HFF-Myc (cell line): Measurements from ENCODE around the gene GRAMD1B.

Source experiments
- DNase-seq: peaks from one replicate; pipeline ENCODE4 v3.0.0-alpha.2; 2011; ENCODE audit warnings: low read depth; ENCODE audit errors: extremely low read depth
- H3K4me3 ChIP-seq: replicated peaks from 2 replicates; pipeline ENCODE4 v1.5.1; 2011; ENCODE audit warnings: low read depth, mild to moderate bottlenecking, control low read depth, low read length
- CTCF ChIP-seq: IDR thresholded peaks from 2 replicates; pipeline ENCODE4 v1.5.1; 2012; ENCODE audit warnings: mild to moderate bottlenecking, low read depth, low read length, control low read depth; ENCODE audit errors: missing control alignments

GRAMD1B gene

GRCh38 chr11:123580557-123581275 is 150.6 kb downstream of the GRAMD1B start:
- peak; percentile 94 for TF ChIP-seq CTCF
- DNase-seq: no peak
- no peak overlapping the region for H3K4me3 ChIP-seq

GRCh38 chr11:123581651-123582399 is 151.8 kb downstream of the GRAMD1B start:
- H3K4me3 ChIP-seq: no peak overlapping the region
- no peak for TF ChIP-seq CTCF
- no peak for DNase-seq

- H3K4me3 ChIP-seq: no peak overlapping the region
- no peak for DNase-seq
- TF ChIP-seq CTCF: no peak
Observed at GRCh38 chr11:123582992-123583504, 153.0 kb downstream of the GRAMD1B start.

- H3K4me3 ChIP-seq: no peak overlapping the region
- no peak for DNase-seq
- TF ChIP-seq CTCF: no peak
Observed at GRCh38 chr11:123584186-123584585, 154.1 kb downstream of the GRAMD1B start.

GRCh38 chr11:123584737-123585136 is 154.7 kb downstream of the GRAMD1B start:
- no peak for DNase-seq
- no peak for TF ChIP-seq CTCF
- H3K4me3 ChIP-seq: no peak overlapping the region

GRCh38 chr11:123585206-123585605 is 155.1 kb downstream of the GRAMD1B start:
- TF ChIP-seq CTCF: no peak
- H3K4me3 ChIP-seq: no peak overlapping the region
- DNase-seq: no peak
